NCI-H774 (cell line): ENCODE data around the gene NKX3-2.

Experiments
- DNase-seq: peaks from one replicate; lab custom pipeline; 2025; lab: John Stamatoyannopoulos, UW

The NKX3-2 gene

GRCh38 chr4:13545394-13545808 lies 1.1 kb upstream of the NKX3-2 start:
- DNase-seq: no peak

- peak; percentile 74 for DNase-seq
Observed at GRCh38 chr4:13544606-13545393, 492 bp upstream of the NKX3-2 start.

- no peak for DNase-seq
Observed at GRCh38 chr4:13543032-13543838, 1.1 kb downstream of the NKX3-2 start.

- DNase-seq: no peak
Observed at GRCh38 chr4:13542577-13543031, 1.7 kb downstream of the NKX3-2 start.

- no peak for DNase-seq
Observed at GRCh38 chr4:13541720-13542576, 2.4 kb downstream of the NKX3-2 start.

- no peak for DNase-seq
Observed at GRCh38 chr4:13541176-13541604, 3.1 kb downstream of the NKX3-2 start.

- DNase-seq: no peak
Observed at GRCh38 chr4:13540446-13541175, 3.7 kb downstream of the NKX3-2 start.

GRCh38 chr4:13539619-13540445 lies 4.5 kb downstream of the NKX3-2 start:
- DNase-seq: no peak

GRCh38 chr4:13539047-13539618 lies 5.2 kb downstream of the NKX3-2 start:
- DNase-seq: no peak

- DNase-seq: no peak
Observed at GRCh38 chr4:13538427-13538973, 5.8 kb downstream of the NKX3-2 start.

GRCh38 chr4:13537832-13538177 lies 6.5 kb downstream of the NKX3-2 start:
- no peak for DNase-seq

GRCh38 chr4:13537011-13537831 lies 7.1 kb downstream of the NKX3-2 start:
- DNase-seq: no peak

- DNase-seq: no peak
Observed at GRCh38 chr4:13536607-13537006, 7.7 kb downstream of the NKX3-2 start.

- DNase-seq: no peak
Observed at GRCh38 chr4:13535708-13536361, 8.5 kb downstream of the NKX3-2 start.

- DNase-seq: no peak
Observed at GRCh38 chr4:13535118-13535517, 9.2 kb downstream of the NKX3-2 start.

- DNase-seq: no peak
Observed at GRCh38 chr4:13534344-13535063, 9.8 kb downstream of the NKX3-2 start.

- DNase-seq: no peak
Observed at GRCh38 chr4:13533670-13534343, 10.5 kb downstream of the NKX3-2 start.
